Stimulated activated CD4-positive, alpha-beta T cell treated with anti-CD3 and anti-CD28 coated beads, Interleukin-12 subunit alpha, Interleukin-12 subunit beta, amount 100 ng/mL, for 48 hours (primary cell): ENCODE data around the gene PCDHB13.

Experiments
- DNase-seq, 3 donors: peaks; one replicate each; pipeline ENCODE4 v3.0.0-alpha.2; 2020; ENCODE audit warnings: low read depth in 2 of 3, low spot score in 1 of 3

Gene PCDHB13

DNA sequence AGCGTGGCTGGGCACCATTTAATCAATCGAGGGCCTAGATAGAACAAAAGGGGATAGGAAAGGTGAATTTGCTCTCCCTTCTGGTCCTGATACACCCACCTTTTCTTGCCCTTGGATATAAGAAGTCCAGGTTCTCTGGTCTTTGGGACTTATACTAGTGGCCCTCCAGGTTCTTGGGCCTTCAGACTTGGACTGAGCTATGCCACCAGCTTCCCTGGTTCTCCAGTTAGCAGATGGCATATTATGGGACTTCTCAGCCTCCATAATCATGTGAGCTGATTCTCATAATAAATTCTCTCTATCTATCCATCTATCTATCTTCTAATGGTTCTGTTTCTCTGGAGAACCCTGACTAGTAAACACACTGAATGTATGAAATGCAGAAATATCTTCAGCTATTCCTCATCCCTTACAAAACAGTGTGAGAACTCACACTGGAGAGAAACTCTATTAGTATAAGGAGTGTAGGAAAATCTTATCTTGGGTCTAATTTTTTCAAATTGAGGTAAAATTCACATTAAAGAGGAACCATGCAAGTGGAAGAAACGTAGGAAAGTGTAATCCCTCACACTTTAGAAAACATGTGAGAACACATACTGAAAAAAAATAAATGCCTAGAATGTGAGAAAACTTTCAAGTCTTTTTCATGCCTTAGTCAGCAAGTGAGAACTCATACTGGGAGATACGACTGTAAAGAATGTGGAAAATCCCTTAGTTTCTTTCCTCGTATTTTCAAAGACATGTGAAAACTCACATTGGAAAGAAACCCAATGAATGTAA lies 46.9 kb downstream of the PCDHB13 start:
- DNase-seq, result no peak

DNA sequence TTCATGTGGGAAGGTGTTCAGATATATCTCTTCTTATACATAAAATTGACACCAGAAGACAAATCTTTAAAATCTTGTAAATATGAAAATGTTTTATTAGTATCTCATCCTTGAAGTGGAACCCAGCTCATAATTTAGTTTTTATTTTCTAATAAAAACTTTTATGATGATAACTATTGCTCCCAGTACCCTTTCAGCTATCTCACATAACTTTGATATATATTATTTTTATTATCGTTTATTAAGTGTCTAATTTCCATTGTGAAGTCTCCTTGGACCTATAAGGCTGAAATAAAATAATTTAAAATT lies 47.5 kb downstream of the PCDHB13 start:
- no peak for DNase-seq
